ENCODE results near the gene KCNAB1.

DNA sequence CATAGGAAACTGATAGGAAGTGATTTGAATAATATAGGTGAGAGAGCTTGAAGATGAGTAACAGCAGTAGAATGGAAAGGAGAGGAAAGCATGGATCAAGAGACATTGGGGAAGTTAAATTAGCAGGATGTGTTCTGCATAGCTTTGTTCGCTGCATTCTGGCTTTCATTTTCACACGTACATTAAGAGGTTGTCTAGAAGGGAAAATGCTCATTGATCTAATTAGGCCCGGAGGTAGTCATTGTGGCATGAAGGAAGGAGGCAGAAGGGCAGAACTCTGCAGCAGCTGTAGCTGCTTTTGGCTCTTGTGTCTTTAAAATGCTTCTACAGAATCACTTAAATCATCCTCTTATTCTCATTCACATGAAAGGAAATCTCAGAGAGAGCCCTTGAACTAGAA lies 40.3 kb downstream of the KCNAB1 start:
- TF ChIP-seq POLR2A (IDR thresholded peaks at IDR 0.05; ENCODE audit: low read length) (no peak), GATA1 (IDR thresholded peaks at IDR 0.05; ENCODE audit: low read depth, low read length) (no peak)

Measured in erythroblast (primary cell).